Prostate gland (tissue), 2 donors: ENCODE data around the gene KCNJ1. TPM values are rescaled to one million over a fixed set of nuclear protein-coding genes. Genes with fewer than 3 reads are reported as not detected.

Experiments used
- DNase-seq: peaks from one replicate; pipeline ENCODE4 v3.0.0-alpha.2; 2019; ENCODE audit warnings: low spot score
- H3K27ac ChIP-seq, 2 donors: fragments of 200-600 bp; sonication (generic); 2 replicates each; pipeline ENCODE4 v1.5.1; 2017 to 2019
- H3K27me3 ChIP-seq: fragments of 200-600 bp; sonication (generic); replicated peaks from 2 replicates; pipeline ENCODE4 v1.5.1; 2019; ENCODE audit not compliant: insufficient read depth
- H3K36me3 ChIP-seq, 2 donors: fragments of 200-600 bp; sonication (generic); 1 replicate in 1 of 2; 2 replicates in 1 of 2; pipeline versions ENCODE4 v1.5.1 to v1.8.1; 2017 to 2019
- H3K4me1 ChIP-seq: fragments of 200-600 bp; sonication (generic); replicated peaks from 2 replicates; pipeline ENCODE4 v1.5.1; 2019
- H3K4me3 ChIP-seq, 2 donors: fragments of 200-600 bp; sonication (generic); 2 replicates each; pipeline ENCODE4 v1.5.1; 2017 to 2019
- H3K9me3 ChIP-seq: fragments of 200-600 bp; sonication (generic); 2 replicates; pipeline ENCODE4 v1.5.1; 2017
- POLR2A ChIP-seq: fragments of 450-650 bp; IDR thresholded peaks from one replicate; pipeline ENCODE4 v1.6.1; 2016; ENCODE audit warnings: antibody characterized with exemption, mild to moderate bottlenecking
- POLR2AphosphoS5 ChIP-seq: sonication (generic); formaldehyde crosslinking; IDR thresholded peaks from one replicate; pipeline ENCODE4 v1.6.1; 2017; ENCODE audit warnings: antibody characterized with exemption
- WGBS: methylation state at CpG from one replicate; pipeline ENCODE4 v1.1.5; 2018; 5-methylcytosine and 5-hydroxymethylcytosine counted together
- intact Hi-C: fragments of 100-400 bp; cut with DNase I; formaldehyde crosslinking; loops from one replicate; pipeline ENCODE4 v1.14.2; 2022
- total RNA-seq, 2 donors: library from RNA; depleted of rRNA; stranded (reverse); fragments of >200 nt; gene quantifications; one replicate each; pipeline ENCODE4 v1.1.0, GENCODE V29; 2016
- TF ChIP-seq, protein P1 (sequence below), 4 experiments: fragments of 200-600 bp in 2 of 4; fragments of 450-650 bp in 2 of 4; sonication (generic) in 2 of 4; IDR thresholded peaks; 1 replicate in 3 of 4; 2 replicates in 1 of 4; pipeline ENCODE4 v1.5.1; 2016 to 2019; ENCODE audit warnings: antibody characterized with exemption in 4 of 4, mild to moderate bottlenecking in 2 of 4, moderate library complexity in 2 of 4

The KCNJ1 gene
- total RNA-seq, 2 donors from 2014 or later: not detected

DNA sequence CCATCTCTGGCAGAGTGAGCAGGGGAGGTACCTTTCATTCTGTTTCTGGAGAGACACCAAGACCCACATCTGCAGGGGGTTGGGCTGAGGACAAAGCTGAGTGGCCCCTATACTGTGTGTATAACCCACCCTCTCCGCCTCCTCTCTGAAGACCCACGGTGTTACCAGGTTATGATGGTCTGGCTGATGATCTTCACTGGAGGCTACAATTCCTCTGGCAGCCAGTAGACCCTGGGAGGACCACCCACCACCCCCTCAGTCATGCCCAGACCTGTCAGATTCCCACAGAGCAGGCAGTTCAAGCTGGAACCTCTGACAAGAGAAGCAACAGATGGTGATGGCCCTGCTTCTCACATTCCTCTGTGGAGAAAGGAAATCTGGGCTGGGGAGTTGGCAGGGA lies 11.4 kb upstream of the KCNJ1 start:
- no peak for DNase-seq
- Histone ChIP-seq H3K27ac (no peak overlapping the region), H3K27me3 (no peaks in the 10 kb centered on the region), H3K4me1 (peaks cover 3% of the 10 kb centered on the region), H3K4me3 (no peak overlapping the region), H3K36me3 (no peaks in the 10 kb centered on the region), H3K9me3 (no peaks in the 10 kb centered on the region)
- no peak for TF ChIP-seq POLR2AphosphoS5
- no peak for TF ChIP-seq POLR2A
- TF ChIP-seq, protein P1, sequence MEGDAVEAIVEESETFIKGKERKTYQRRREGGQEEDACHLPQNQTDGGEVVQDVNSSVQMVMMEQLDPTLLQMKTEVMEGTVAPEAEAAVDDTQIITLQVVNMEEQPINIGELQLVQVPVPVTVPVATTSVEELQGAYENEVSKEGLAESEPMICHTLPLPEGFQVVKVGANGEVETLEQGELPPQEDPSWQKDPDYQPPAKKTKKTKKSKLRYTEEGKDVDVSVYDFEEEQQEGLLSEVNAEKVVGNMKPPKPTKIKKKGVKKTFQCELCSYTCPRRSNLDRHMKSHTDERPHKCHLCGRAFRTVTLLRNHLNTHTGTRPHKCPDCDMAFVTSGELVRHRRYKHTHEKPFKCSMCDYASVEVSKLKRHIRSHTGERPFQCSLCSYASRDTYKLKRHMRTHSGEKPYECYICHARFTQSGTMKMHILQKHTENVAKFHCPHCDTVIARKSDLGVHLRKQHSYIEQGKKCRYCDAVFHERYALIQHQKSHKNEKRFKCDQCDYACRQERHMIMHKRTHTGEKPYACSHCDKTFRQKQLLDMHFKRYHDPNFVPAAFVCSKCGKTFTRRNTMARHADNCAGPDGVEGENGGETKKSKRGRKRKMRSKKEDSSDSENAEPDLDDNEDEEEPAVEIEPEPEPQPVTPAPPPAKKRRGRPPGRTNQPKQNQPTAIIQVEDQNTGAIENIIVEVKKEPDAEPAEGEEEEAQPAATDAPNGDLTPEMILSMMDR (IDR thresholded peaks at IDR 0.05): no peak
- WGBS: 74% methylated on average over 2 of the region's 2 CpGs
- intact Hi-C loops: no loop called here

GRCh38 chr11:128877726-128878125 lies 10.6 kb upstream of the KCNJ1 start:
- no peaks in the 10 kb centered on the region for H3K9me3 ChIP-seq
- H3K27me3 ChIP-seq: no peaks in the 10 kb centered on the region
- H3K4me1 ChIP-seq: peaks cover 3% of the 10 kb centered on the region
- TF ChIP-seq POLR2A (no peak), POLR2AphosphoS5 (no peak)
- TF ChIP-seq, protein P1 (IDR thresholded peaks at IDR 0.05): no peak
- H3K4me3 ChIP-seq: no peak overlapping the region
- no peaks in the 10 kb centered on the region for H3K36me3 ChIP-seq
- DNase-seq: no peak
- 84% methylated on average over 5 of the region's 5 CpGs for WGBS
- H3K27ac ChIP-seq: no peak overlapping the region
- intact Hi-C loops: no loop called here

- Histone ChIP-seq H3K9me3 (no peaks in the 10 kb centered on the region), H3K27ac (no peak overlapping the region), H3K27me3 (no peaks in the 10 kb centered on the region), H3K36me3 (no peaks in the 10 kb centered on the region), H3K4me3 (no peak overlapping the region), H3K4me1 (peaks cover 3% of the 10 kb centered on the region)
- TF ChIP-seq, protein P1 (IDR thresholded peaks at IDR 0.05): no peak
- no peak for TF ChIP-seq POLR2A
- no peak for TF ChIP-seq POLR2AphosphoS5
- WGBS: 91% methylated on average over 22 of the region's 22 CpGs
- intact Hi-C loops: no loop called here
- no peak for DNase-seq
Measured at GRCh38 chr11:128876133-128876650, 9.1 kb upstream of the KCNJ1 start.

GRCh38 chr11:128874427-128874826 lies 7.3 kb upstream of the KCNJ1 start:
- Histone ChIP-seq H3K27ac (no peak overlapping the region), H3K4me3 (no peak overlapping the region), H3K9me3 (no peaks in the 10 kb centered on the region), H3K36me3 (no peaks in the 10 kb centered on the region), H3K27me3 (no peaks in the 10 kb centered on the region), H3K4me1 (no peaks in the 10 kb centered on the region)
- no peak for DNase-seq
- WGBS: 89% methylated on average over 3 of the region's 3 CpGs
- TF ChIP-seq POLR2AphosphoS5 (no peak), POLR2A (no peak)
- TF ChIP-seq, protein P1 (IDR thresholded peaks at IDR 0.05): no peak
- intact Hi-C loops: no loop called here

- Histone ChIP-seq H3K9me3 (no peaks in the 10 kb centered on the region), H3K36me3 (no peaks in the 10 kb centered on the region), H3K4me3 (no peak overlapping the region), H3K27ac (no peak overlapping the region), H3K4me1 (no peaks in the 10 kb centered on the region), H3K27me3 (no peaks in the 10 kb centered on the region)
- intact Hi-C loops: no loop called here
- TF ChIP-seq POLR2AphosphoS5 (no peak), POLR2A (no peak)
- TF ChIP-seq, protein P1 (IDR thresholded peaks at IDR 0.05): no peak
- 77% methylated on average over 3 of the region's 3 CpGs for WGBS
- DNase-seq: no peak
Measured at GRCh38 chr11:128872594-128872993, 5.5 kb upstream of the KCNJ1 start.
